GM10266 (cell line): ENCODE data around the gene POLR3G.

Experiments
- DNase-seq: peaks from one replicate; pipeline ENCODE4 v3.0.0; 2012; ENCODE audit errors: extremely low spot score
- TF ChIP-seq, protein P1 (sequence below): IDR thresholded peaks from 2 replicates; pipeline ENCODE4 v1.5.1; 2012; ENCODE audit warnings: mild to moderate bottlenecking, low read depth; ENCODE audit not compliant: control insufficient read depth, insufficient read depth; ENCODE audit errors: missing control alignments

Gene POLR3G

DNA sequence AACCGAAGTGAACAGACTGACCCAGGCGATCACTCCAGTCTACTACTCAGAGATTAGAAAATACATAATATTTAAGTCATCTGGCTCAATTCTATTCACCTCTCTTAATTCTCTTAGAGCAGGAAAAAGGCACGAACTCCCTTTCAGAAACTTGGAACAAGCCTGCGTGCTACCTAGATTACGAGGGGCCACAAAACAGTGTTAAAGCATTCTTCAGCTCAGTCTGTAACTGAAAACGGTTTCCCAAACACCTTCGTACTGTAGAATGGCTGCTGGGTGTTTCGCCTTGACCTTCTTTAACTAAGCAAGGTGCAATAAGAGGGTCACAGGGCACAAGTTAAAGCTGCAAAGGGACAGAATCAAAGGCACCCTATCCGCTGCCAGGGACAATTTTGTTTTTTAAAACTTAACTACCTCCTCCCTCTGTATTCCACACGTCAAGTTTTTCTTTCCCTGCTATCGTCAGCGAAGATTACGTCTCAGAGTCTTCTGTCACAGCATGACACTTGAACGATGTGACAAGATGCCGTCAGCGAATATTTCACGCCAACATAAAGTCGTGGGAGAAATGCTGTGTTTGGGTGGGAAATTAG, 54.0 kb downstream of the POLR3G start:
- peak; percentile 22 for DNase-seq
- TF ChIP-seq, protein P1, sequence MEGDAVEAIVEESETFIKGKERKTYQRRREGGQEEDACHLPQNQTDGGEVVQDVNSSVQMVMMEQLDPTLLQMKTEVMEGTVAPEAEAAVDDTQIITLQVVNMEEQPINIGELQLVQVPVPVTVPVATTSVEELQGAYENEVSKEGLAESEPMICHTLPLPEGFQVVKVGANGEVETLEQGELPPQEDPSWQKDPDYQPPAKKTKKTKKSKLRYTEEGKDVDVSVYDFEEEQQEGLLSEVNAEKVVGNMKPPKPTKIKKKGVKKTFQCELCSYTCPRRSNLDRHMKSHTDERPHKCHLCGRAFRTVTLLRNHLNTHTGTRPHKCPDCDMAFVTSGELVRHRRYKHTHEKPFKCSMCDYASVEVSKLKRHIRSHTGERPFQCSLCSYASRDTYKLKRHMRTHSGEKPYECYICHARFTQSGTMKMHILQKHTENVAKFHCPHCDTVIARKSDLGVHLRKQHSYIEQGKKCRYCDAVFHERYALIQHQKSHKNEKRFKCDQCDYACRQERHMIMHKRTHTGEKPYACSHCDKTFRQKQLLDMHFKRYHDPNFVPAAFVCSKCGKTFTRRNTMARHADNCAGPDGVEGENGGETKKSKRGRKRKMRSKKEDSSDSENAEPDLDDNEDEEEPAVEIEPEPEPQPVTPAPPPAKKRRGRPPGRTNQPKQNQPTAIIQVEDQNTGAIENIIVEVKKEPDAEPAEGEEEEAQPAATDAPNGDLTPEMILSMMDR = no peak

DNA sequence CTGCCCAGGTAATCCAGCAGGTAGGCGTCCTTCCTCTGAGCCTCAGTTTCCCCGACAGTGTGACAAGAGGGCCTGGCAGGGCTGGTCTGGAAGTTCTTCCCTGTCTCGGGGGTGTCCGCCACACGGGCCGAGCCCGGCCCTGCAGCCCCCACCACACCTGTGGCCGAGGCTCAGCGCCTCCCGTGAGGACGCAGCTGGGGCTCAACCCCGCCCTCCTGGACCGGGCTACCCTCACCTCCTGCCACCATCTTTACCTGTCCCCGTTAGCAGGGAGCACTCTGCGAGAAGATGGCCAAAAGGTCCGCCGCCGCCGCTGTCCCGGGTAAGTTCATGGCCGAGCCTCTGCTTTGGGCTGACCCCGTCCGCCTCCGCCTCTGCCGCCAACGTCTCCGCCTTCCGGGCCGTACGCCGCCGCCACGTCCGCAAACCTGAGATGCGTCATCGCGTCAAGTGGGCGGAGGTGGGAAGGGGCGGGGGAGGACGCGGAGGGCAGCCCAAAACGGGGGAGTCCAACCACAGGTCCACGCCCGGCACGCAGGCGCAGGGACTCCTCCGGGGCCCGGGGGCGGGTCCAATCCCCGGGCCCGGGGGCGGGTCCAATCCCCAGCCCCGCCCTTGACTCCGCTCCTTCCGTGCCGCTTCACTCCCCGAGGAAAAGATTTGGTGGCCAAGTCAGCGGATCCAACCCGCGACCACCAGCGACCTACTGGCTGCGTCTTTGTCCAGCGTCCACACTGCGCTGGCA, 54.7 kb downstream of the POLR3G start, which contains the start of gene LYSMD3:
TSS of gene LYSMD3 (minus strand) at position 391 of the 745 bp plus-strand sequence. CDS start 4,295 bp downstream, outside the sequence.
- DNase-seq = peak; percentile 93
- TF ChIP-seq, protein P1 = no peak

DNA sequence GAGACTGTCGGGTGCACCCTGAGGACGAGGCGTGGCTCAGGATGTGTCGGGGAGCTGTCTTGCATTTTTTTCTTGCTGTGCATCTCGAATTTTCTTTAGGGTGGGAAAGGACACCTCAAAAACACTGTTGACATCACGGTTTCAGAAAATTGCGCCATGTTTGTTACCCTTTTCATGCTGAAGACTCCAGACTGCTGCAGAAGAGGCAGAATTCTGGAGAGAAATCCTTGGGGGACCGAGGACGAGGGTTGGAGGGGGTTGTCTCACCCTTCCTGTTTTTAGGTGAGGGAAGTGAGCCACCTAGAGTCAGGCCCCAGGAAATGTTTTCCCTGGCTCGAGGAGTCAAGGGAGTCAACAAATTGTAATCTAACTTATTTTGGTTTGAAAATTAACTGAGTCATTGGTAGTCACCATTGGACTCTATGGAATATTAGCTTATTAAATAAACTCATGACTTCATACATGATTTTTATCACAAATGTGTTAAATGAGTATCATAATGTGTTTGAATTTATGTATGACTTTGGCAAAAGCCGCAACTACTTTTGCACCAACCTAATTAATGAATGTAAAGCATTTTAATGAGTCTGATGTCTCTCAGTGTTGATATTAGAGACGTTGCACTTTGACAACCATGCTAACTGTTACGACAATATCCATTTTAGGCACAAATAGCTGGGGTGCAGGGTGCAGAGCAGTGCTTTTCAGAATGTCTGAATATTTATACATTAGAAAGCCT, 55.4 kb downstream of the POLR3G start:
- TF ChIP-seq, protein P1 = peak; percentile 78
- DNase-seq = peak; percentile 68

DNA sequence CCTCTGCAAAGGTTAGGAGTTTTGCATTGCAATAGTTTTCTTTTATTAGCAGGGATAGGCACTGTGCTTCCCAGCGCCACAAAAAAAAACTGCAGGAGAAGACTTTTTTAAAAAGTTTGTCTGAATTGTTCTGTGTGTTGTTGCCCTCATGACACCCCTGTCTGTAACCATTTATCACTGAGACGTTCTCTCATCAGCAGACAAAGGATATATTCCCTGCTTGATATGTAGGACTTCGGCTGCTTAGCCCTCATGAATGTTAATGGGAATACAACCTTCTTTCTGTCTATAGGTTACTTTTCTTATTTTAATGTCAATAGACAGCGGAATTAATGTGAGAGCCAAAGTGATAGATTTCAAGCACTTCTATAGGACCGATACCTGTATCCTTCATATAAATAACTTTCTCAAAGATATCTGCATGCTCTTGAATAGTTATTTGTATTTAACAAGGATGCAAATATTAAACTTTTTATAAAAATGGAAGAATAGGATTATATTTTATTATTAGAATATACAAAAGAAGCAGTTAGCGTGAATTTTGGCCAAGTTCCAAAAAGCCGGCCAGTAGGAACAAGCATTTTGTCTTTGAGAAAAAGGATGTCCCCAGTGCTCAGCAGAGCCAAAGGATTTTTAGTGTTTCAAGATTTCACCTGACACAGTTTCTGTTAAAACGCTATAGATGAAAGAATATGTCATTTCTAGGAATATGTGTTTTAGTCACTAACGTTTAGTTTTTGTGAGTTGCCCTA, 56.2 kb downstream of the POLR3G start:
- no peak for DNase-seq
- TF ChIP-seq, protein P1 = no peak

DNA sequence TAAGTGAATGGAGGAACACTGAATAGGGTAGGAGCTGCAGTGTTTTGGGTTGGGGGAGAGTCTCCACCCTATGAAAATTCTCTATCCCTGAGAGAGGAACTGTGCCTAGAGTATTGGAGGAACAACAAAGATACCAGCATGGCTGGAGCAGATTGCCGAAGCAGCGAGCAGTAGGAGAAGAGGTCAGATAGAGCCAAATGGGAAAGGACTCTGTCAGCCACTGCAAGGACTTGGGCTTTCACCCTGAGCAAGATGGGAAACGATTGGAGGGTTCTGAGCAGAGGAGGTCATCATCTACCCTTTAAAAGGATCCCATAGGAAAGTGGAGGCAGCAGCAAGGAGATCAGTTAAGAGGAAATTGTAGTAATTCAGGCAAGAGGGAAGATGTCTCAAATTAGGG, 59.1 kb downstream of the POLR3G start:
- TF ChIP-seq, protein P1 = no peak
- no peak for DNase-seq

DNA sequence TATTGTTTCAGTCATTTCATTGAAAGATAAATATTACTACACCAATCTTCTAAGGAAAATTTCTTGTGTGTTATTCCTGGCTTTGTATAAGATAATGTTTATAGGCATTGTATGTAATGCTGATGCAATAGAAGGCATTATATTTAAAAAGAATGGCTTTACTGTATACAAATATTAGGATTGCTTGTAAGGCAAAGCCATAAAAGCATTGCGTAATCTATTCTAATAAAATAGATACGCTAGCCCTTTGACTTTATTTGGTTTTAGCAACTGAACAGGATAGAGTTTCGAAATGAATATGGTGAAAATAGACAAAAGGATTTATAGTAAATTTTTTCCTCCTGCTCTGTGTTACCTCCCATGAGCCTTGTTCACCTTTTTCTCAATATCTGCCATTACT, 60.3 kb downstream of the POLR3G start:
- DNase-seq = no peak
- TF ChIP-seq, protein P1 = no peak
